Measurements from ENCODE around the gene ACP3.
A peak's percentile ranks its signal among the peaks of the same experiment; 100 is the strongest.

Gene ACP3

GRCh38 chr3:132348531-132348930 lies 31.3 kb downstream of the ACP3 start:
- Histone ChIP-seq H3K36me3 (replicated peaks) (no peaks in the 10 kb centered on the region), H3K27ac (no peak overlapping the region), H3K27me3 (replicated peaks) (no peaks in the 10 kb centered on the region), H3K4me3 (ENCODE audit: low read depth, low read length) (no peak overlapping the region)
- TF ChIP-seq CTCF (IDR thresholded peaks at IDR 0.05; ENCODE audit: low read depth, low read length, missing control alignments), result no peak
- in situ Hi-C loops (cut with HindIII; ENCODE audit: low pct_ligation_motif_present, low sequenced_read_pairs), result no loop called here
- no peak for DNase-seq

GRCh38 chr3:132350814-132351213 lies 33.6 kb downstream of the ACP3 start:
- in situ Hi-C loops (cut with HindIII; ENCODE audit: low pct_ligation_motif_present, low sequenced_read_pairs), result no loop called here
- no peak overlapping the region for H3K4me3 ChIP-seq (ENCODE audit: low read depth, low read length)
- TF ChIP-seq CTCF (IDR thresholded peaks at IDR 0.05; ENCODE audit: low read depth, low read length, missing control alignments), result no peak
- no peaks in the 10 kb centered on the region for H3K27me3 ChIP-seq (replicated peaks)
- DNase-seq, result no peak
- H3K36me3 ChIP-seq (replicated peaks), result no peaks in the 10 kb centered on the region
- no peak overlapping the region for H3K27ac ChIP-seq

GRCh38 chr3:132351222-132351806 lies 34.1 kb downstream of the ACP3 start:
- TF ChIP-seq CTCF (IDR thresholded peaks at IDR 0.05; ENCODE audit: low read depth, low read length, missing control alignments), result no peak
- Histone ChIP-seq H3K36me3 (replicated peaks) (no peaks in the 10 kb centered on the region), H3K4me3 (ENCODE audit: low read depth, low read length) (no peak overlapping the region), H3K27ac (no peak overlapping the region), H3K27me3 (replicated peaks) (no peaks in the 10 kb centered on the region)
- in situ Hi-C loops (cut with HindIII; ENCODE audit: low pct_ligation_motif_present, low sequenced_read_pairs), result no loop called here
- no peak for DNase-seq

- H3K4me3 ChIP-seq (ENCODE audit: low read depth, low read length), result no peak overlapping the region
- H3K36me3 ChIP-seq (replicated peaks), result no peaks in the 10 kb centered on the region
- DNase-seq, result peak; percentile 72
- no peaks in the 10 kb centered on the region for H3K27me3 ChIP-seq (replicated peaks)
- no peak overlapping the region for H3K27ac ChIP-seq
- in situ Hi-C loops (cut with HindIII; ENCODE audit: low pct_ligation_motif_present, low sequenced_read_pairs), result no loop called here
- peak; percentile 88 for TF ChIP-seq CTCF (IDR thresholded peaks at IDR 0.05; ENCODE audit: low read depth, low read length, missing control alignments)
Observed at GRCh38 chr3:132352556-132353143, 35.4 kb downstream of the ACP3 start.

- Histone ChIP-seq H3K27me3 (replicated peaks) (no peaks in the 10 kb centered on the region), H3K36me3 (replicated peaks) (no peaks in the 10 kb centered on the region), H3K27ac (no peak overlapping the region), H3K4me3 (ENCODE audit: low read depth, low read length) (no peak overlapping the region)
- in situ Hi-C loops (cut with HindIII; ENCODE audit: low pct_ligation_motif_present, low sequenced_read_pairs), result no loop called here
- TF ChIP-seq CTCF (IDR thresholded peaks at IDR 0.05; ENCODE audit: low read depth, low read length, missing control alignments), result no peak
- DNase-seq, result no peak
Observed at GRCh38 chr3:132354916-132355702, 37.9 kb downstream of the ACP3 start.

All from brain microvascular endothelial cell (primary cell).